Measurements from ENCODE around the gene MRPL42.

DNA sequence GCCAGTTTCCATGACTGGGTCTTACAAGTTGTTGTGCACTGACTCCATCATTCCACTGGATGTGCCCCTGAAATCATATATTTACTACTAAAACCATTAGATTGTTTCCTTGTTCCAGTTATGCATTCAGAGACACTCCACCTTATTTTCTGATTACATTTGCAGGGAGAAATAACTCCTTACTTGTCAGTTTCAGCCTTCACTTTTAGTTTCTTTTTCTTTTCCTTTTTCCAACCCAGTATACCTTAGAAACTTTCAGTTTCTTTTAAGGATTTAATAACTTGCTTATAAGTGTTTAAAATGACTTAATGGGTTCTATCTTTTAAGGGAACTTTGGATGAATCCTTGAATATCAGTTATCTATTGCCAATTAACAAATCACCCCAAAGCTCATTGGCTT is 39.9 kb downstream of the MRPL42 start:
- TF ChIP-seq POLR2AphosphoS5 (IDR thresholded peaks at IDR 0.05; ENCODE audit: low read depth, low read length), result no peak
- no peak for TF ChIP-seq TAF1 (IDR thresholded peaks at IDR 0.05; ENCODE audit: borderline replicate concordance, insufficient read depth, low read length)
- TF ChIP-seq FOXP2 (optimal IDR thresholded peaks at IDR 0.05; ENCODE audit: borderline replicate concordance, extremely low read depth, extremely low read length, insufficient read depth), result no peak
- TF ChIP-seq REST (IDR thresholded peaks at IDR 0.05; ENCODE audit: insufficient read depth in 1 of 2, low read depth in 2 of 2, low read length in 2 of 2), result no peak
- no peak for TF ChIP-seq SIN3A (IDR thresholded peaks at IDR 0.05; ENCODE audit: borderline replicate concordance, insufficient read depth, low read length)

Measured in PFSK-1 (cell line).